ENCODE data around the gene CHCHD4. TPM values are rescaled to one million over a fixed set of nuclear protein-coding genes. Genes with fewer than 3 reads are reported as not detected.

Gene CHCHD4
- total RNA-seq, 1 donor, result 10.8 TPM

GRCh38 chr3:14141602-14142341 lies 17.1 kb upstream of the CHCHD4 start:
- TF ChIP-seq CTCF (IDR thresholded peaks at IDR 0.05; ENCODE audit: insufficient read depth, low read depth, low read length), result no peak
- DNase-seq (ENCODE audit: low read depth), result no peak
- H3K4me3 ChIP-seq (ENCODE audit: low read depth, low read length), result no peak overlapping the region

GRCh38 chr3:14141144-14141543 lies 16.5 kb upstream of the CHCHD4 start:
- H3K4me3 ChIP-seq (ENCODE audit: low read depth, low read length), result no peak overlapping the region
- no peak for DNase-seq (ENCODE audit: low read depth)

GRCh38 chr3:14140668-14141067 lies 16.0 kb upstream of the CHCHD4 start:
- no peak for DNase-seq (ENCODE audit: low read depth)
- no peak overlapping the region for H3K4me3 ChIP-seq (ENCODE audit: low read depth, low read length)
- no peak for TF ChIP-seq CTCF (IDR thresholded peaks at IDR 0.05; ENCODE audit: insufficient read depth, low read depth, low read length)

More at GRCh38 chr3:14141144-14141543, 16.5 kb upstream of the CHCHD4 start:
- TF ChIP-seq CTCF (IDR thresholded peaks at IDR 0.05; ENCODE audit: insufficient read depth, low read depth, low read length), result no peak

GRCh38 chr3:14139771-14140170 lies 15.1 kb upstream of the CHCHD4 start:
- no peak for TF ChIP-seq CTCF (IDR thresholded peaks at IDR 0.05; ENCODE audit: insufficient read depth, low read depth, low read length)
- no peak for DNase-seq (ENCODE audit: low read depth)

GRCh38 chr3:14138878-14139655 lies 14.4 kb upstream of the CHCHD4 start:
- TF ChIP-seq CTCF (IDR thresholded peaks at IDR 0.05; ENCODE audit: insufficient read depth, low read depth, low read length), result no peak
- DNase-seq (ENCODE audit: low read depth), result no peak
- no peak overlapping the region for H3K4me3 ChIP-seq (ENCODE audit: low read depth, low read length)

More at GRCh38 chr3:14139771-14140170, 15.1 kb upstream of the CHCHD4 start:
- no peak overlapping the region for H3K4me3 ChIP-seq (ENCODE audit: low read depth, low read length)

GRCh38 chr3:14138109-14138877 lies 13.6 kb upstream of the CHCHD4 start:
- no peak overlapping the region for H3K4me3 ChIP-seq (ENCODE audit: low read depth, low read length)
- TF ChIP-seq CTCF (IDR thresholded peaks at IDR 0.05; ENCODE audit: insufficient read depth, low read depth, low read length), result no peak
- no peak for DNase-seq (ENCODE audit: low read depth)

Data from fibroblast of villous mesenchyme (primary cell).